ENCODE results near the gene NASP. TPM values are rescaled to one million over a fixed set of nuclear protein-coding genes. Genes with fewer than 3 reads are reported as not detected.

Gene NASP
- total and polyA plus RNA-seq, 2 experiments from 2014 or later: 68.6 to 82.6 TPM

DNA sequence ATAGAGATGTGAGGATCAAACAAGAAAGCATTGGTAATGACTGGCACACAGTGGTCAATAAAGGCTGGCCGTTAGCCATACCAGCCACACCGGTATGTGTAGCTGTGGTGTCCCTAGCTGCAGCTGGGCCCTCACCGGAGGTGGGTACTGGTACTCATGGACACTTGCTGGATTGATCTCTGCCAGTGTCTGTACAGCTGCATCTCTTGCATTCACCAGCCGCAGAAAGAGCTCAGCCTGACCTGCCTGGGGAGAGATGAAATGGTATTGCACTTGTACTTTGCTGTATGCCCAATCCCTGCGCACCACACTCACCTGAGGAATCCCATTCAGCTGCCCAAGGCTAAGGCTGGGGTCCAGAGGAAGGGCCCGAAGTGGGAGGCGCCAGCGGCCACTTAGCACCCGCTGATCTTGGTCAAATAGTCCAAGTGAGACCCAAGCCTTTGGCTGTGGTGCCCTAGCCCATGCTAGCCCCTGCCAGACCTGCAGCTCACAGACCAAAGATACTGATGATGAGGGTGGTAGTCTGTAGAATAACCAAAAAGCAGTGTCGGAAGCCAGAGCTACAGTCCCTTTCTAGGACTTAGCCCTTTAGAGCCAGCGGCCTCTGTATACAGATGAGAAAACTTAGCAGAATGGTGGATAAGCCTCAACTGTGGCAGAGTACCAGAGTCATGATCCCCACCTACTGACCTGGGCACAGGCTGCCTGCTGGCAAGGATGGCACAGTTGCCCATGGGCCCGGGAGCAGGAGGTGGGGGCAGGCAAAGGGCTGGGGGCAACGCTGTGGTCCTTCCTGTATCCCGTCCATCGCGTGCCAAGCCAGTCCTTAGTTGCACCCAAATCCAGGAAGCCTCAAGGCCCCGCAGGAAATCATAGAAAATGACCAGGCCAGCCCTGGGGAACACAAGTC, 37.0 kb downstream of the NASP start:
- no peak overlapping the region for H3K4me3 ChIP-seq
- no peak for TF ChIP-seq EZH2phosphoT487 (IDR thresholded peaks at IDR 0.05; ENCODE audit: low read depth, severe bottlenecking, unreplicated experiment)
- no peak for TF ChIP-seq CTCF (IDR thresholded peaks at IDR 0.05; ENCODE audit: poor library complexity)
- TF ChIP-seq EZH2 (IDR thresholded peaks at IDR 0.05; ENCODE audit: borderline replicate concordance): no peak
- WGBS (ENCODE audit: low lambda C conversion rate, missing lambda C conversion rate): 96% methylated on average over 17 of the region's 17 CpGs
- no peaks in the 10 kb centered on the region for H4K20me1 ChIP-seq (ENCODE audit: insufficient read depth, poor library complexity, severe bottlenecking)
- H2AFZ ChIP-seq: no peak overlapping the region
- H3K27ac ChIP-seq: no peak overlapping the region
- H3K36me3 ChIP-seq (replicated peaks; ENCODE audit: insufficient read depth, low read depth): no peaks in the 10 kb centered on the region
- no peaks in the 10 kb centered on the region for H3K27me3 ChIP-seq
- no peaks in the 10 kb centered on the region for H3K9me2 ChIP-seq (replicated peaks; ENCODE audit: insufficient read depth)
- H3K4me2 ChIP-seq: no peak overlapping the region
- no peaks in the 10 kb centered on the region for H3K9me3 ChIP-seq (ENCODE audit: low read depth)
- no peaks in the 10 kb centered on the region for H3K79me2 ChIP-seq
- no peaks in the 10 kb centered on the region for H3K4me1 ChIP-seq (ENCODE audit: insufficient read depth)
- no peak for DNase-seq (ENCODE audit: low spot score)

DNA sequence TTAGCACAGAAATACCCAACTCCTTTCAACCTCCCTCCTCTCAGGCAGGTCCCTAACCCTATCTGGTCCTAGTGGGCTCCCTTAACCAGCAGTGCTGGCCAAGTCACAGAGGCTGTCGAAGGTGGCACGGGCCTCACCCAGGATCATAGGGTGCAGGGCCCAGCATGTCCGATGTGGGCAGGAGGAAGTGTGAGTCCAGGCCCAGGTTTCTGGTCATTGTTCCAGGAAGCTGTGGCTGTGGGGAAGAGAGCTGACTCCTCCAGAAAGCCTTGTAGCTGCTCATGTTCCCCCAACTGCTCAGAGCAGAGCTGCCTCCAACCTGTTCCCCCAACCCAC, 37.6 kb downstream of the NASP start:
- H3K9me2 ChIP-seq (replicated peaks; ENCODE audit: insufficient read depth): no peaks in the 10 kb centered on the region
- H2AFZ ChIP-seq: no peak overlapping the region
- no peaks in the 10 kb centered on the region for H3K79me2 ChIP-seq
- H3K4me2 ChIP-seq: no peak overlapping the region
- no peak for DNase-seq (ENCODE audit: low spot score)
- H3K9me3 ChIP-seq (ENCODE audit: low read depth): no peaks in the 10 kb centered on the region
- H3K36me3 ChIP-seq (replicated peaks; ENCODE audit: insufficient read depth, low read depth): no peaks in the 10 kb centered on the region
- no peaks in the 10 kb centered on the region for H3K4me1 ChIP-seq (ENCODE audit: insufficient read depth)
- no peaks in the 10 kb centered on the region for H3K27me3 ChIP-seq
- H3K4me3 ChIP-seq: no peak overlapping the region
- WGBS (ENCODE audit: low lambda C conversion rate, missing lambda C conversion rate): 97% methylated on average over 3 of the region's 3 CpGs
- no peak overlapping the region for H3K27ac ChIP-seq
- H4K20me1 ChIP-seq (ENCODE audit: insufficient read depth, poor library complexity, severe bottlenecking): no peaks in the 10 kb centered on the region
- TF ChIP-seq EZH2 (IDR thresholded peaks at IDR 0.05; ENCODE audit: borderline replicate concordance) (no peak), CTCF (IDR thresholded peaks at IDR 0.05; ENCODE audit: poor library complexity) (no peak), EZH2phosphoT487 (IDR thresholded peaks at IDR 0.05; ENCODE audit: low read depth, severe bottlenecking, unreplicated experiment) (no peak)

- Histone ChIP-seq H3K9me2 (replicated peaks; ENCODE audit: insufficient read depth) (no peaks in the 10 kb centered on the region), H4K20me1 (ENCODE audit: insufficient read depth, poor library complexity, severe bottlenecking) (no peaks in the 10 kb centered on the region), H2AFZ (no peak overlapping the region), H3K4me2 (no peak overlapping the region), H3K4me3 (no peak overlapping the region), H3K79me2 (no peaks in the 10 kb centered on the region), H3K27ac (no peak overlapping the region), H3K27me3 (no peaks in the 10 kb centered on the region), H3K36me3 (replicated peaks; ENCODE audit: insufficient read depth, low read depth) (no peaks in the 10 kb centered on the region), H3K9me3 (ENCODE audit: low read depth) (no peaks in the 10 kb centered on the region), H3K4me1 (ENCODE audit: insufficient read depth) (no peaks in the 10 kb centered on the region)
- WGBS (ENCODE audit: low lambda C conversion rate, missing lambda C conversion rate): 80% methylated on average over 18 of the region's 18 CpGs
- TF ChIP-seq EZH2phosphoT487 (IDR thresholded peaks at IDR 0.05; ENCODE audit: low read depth, severe bottlenecking, unreplicated experiment): no peak
- no peak for TF ChIP-seq CTCF (IDR thresholded peaks at IDR 0.05; ENCODE audit: poor library complexity)
- TF ChIP-seq EZH2 (IDR thresholded peaks at IDR 0.05; ENCODE audit: borderline replicate concordance): no peak
- DNase-seq (ENCODE audit: low spot score): no peak
Observed at GRCh38 chr1:45621895-45622523, 38.2 kb downstream of the NASP start.

Data from hepatocyte (in vitro differentiated cells).